ENCODE measurements around the gene TRMT1. TPM values are rescaled to one million over a fixed set of nuclear protein-coding genes. Genes with fewer than 3 reads are reported as not detected.

Gene TRMT1
- total and polyA plus RNA-seq, 2 of the 8 experiments (the other 6 are each of a cell fraction or from before 2014, with no cell fraction given): 77.4 to 99.3 TPM

GRCh38 chr19:13164343-13165161 is 48.0 kb upstream of the TRMT1 start (continued):
- TF ChIP-seq RNF2 (IDR thresholded peaks at IDR 0.05; ENCODE audit: borderline replicate concordance, low read depth, low read length, missing control alignments, poor library complexity, severe bottlenecking) (no peak), FOSL1 (IDR thresholded peaks at IDR 0.05; ENCODE audit: insufficient read depth, low read depth, low read length) (no peak), CHD1 (IDR thresholded peaks at IDR 0.05; ENCODE audit: low read depth, low read length) (no peak), SIX5 (IDR thresholded peaks at IDR 0.05; ENCODE audit: low read depth, low read length) (no peak), SP2 (IDR thresholded peaks at IDR 0.05; ENCODE audit: low read length) (no peak), HDAC6 (IDR thresholded peaks at IDR 0.05; ENCODE audit: low read depth, low read length) (no peak), BCL11A (IDR thresholded peaks at IDR 0.05; ENCODE audit: low read depth in 2 of 2, low read length in 2 of 2) (peak in 1 of 2 experiments; percentile 29), GABPA (IDR thresholded peaks at IDR 0.05; ENCODE audit: borderline replicate concordance, insufficient read depth, low read length) (peak; percentile 68; the same call in 1 of the 2 replicates), PHF8 (conservative IDR thresholded peaks at IDR 0.05; ENCODE audit: low read depth, low read length) (no peak)

Measured in H1 (cell line).